Measurements from ENCODE around the gene HPGD. TPM values are rescaled to one million over a fixed set of nuclear protein-coding genes. Genes with fewer than 3 reads are reported as not detected.

The HPGD gene
- total RNA-seq, 1 donor from 2014 or later = 134 TPM

- no peak for DNase-seq (ENCODE audit: extremely low spot score in 2 of 2)
- Histone ChIP-seq H3K27me3 (no peaks in the 10 kb centered on the region), H3K4me3 (no peak overlapping the region), H3K36me3 (no peaks in the 10 kb centered on the region), H3K4me1 (peaks cover 5% of the 10 kb centered on the region), H3K27ac (no peak overlapping the region), H3K9me3 (no peaks in the 10 kb centered on the region)
- intact Hi-C loops (cut with DNase I) = no loop called here
- TF ChIP-seq POLR2A (IDR thresholded peaks at IDR 0.05) (no peak), POLR2AphosphoS5 (IDR thresholded peaks at IDR 0.05; ENCODE audit: insufficient read depth in 1 of 2, low read depth in 1 of 2) (no peak)
- TF ChIP-seq, protein P1, sequence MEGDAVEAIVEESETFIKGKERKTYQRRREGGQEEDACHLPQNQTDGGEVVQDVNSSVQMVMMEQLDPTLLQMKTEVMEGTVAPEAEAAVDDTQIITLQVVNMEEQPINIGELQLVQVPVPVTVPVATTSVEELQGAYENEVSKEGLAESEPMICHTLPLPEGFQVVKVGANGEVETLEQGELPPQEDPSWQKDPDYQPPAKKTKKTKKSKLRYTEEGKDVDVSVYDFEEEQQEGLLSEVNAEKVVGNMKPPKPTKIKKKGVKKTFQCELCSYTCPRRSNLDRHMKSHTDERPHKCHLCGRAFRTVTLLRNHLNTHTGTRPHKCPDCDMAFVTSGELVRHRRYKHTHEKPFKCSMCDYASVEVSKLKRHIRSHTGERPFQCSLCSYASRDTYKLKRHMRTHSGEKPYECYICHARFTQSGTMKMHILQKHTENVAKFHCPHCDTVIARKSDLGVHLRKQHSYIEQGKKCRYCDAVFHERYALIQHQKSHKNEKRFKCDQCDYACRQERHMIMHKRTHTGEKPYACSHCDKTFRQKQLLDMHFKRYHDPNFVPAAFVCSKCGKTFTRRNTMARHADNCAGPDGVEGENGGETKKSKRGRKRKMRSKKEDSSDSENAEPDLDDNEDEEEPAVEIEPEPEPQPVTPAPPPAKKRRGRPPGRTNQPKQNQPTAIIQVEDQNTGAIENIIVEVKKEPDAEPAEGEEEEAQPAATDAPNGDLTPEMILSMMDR (IDR thresholded peaks at IDR 0.05) = no peak
Observed at GRCh38 chr4:174555789-174556630, 33.7 kb upstream of the HPGD start.

DNA sequence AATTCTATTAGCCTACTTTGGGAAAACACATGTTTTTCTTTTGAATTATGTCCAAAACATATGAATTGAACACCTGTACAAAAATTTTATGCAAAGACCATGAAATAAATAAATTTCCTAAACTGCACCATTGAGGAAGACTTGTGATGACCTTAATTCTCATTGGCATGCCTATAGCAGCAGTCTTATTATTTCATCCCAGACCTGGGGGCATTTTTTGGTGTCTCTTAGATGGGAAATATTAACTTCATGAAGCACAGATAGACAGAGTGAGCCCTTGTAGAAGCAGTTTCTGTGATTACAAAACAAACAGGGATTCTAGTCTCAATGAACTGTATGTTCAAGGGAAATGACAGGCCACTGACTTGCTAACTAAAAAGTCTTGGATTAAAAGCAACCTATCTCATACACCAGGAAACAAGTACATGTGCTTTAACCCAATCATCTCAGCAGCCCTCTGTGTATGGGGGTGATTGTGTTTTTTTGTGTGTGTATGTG, 32.0 kb upstream of the HPGD start:
- no peak for DNase-seq (ENCODE audit: extremely low spot score in 2 of 2)
- TF ChIP-seq POLR2A (IDR thresholded peaks at IDR 0.05) = no peak
- TF ChIP-seq, protein P1 (IDR thresholded peaks at IDR 0.05) = no peak
- no peak for TF ChIP-seq POLR2AphosphoS5 (IDR thresholded peaks at IDR 0.05; ENCODE audit: insufficient read depth in 1 of 2, low read depth in 1 of 2)
- Histone ChIP-seq H3K27me3 (no peaks in the 10 kb centered on the region), H3K27ac (no peak overlapping the region), H3K4me1 (peaks cover 5% of the 10 kb centered on the region), H3K36me3 (no peaks in the 10 kb centered on the region), H3K4me3 (no peak overlapping the region), H3K9me3 (no peaks in the 10 kb centered on the region)
- intact Hi-C loops (cut with DNase I) = no loop called here

DNA sequence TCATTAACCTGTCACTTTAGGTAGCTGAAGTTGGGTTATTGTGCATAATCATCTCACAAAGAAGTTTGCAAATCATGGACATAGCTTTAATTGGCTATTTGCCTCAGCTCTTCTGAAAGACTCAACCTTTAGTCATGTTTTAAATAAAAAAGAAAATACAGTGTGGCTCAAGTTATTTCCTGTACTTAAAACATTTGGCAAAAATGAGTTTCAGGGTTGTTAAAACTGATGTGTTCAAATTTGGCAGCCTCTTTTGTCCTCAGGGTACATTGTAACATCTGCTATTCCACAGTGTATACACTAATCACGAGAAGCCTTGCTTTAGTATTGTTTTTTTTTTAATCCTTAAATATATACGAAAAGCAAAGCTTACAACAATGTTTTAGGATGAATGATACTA, 31.5 kb upstream of the HPGD start:
- H3K4me3 ChIP-seq = no peak overlapping the region
- H3K27me3 ChIP-seq = no peaks in the 10 kb centered on the region
- DNase-seq (ENCODE audit: extremely low spot score in 2 of 2) = no peak
- TF ChIP-seq, protein P1 (IDR thresholded peaks at IDR 0.05) = no peak
- TF ChIP-seq POLR2AphosphoS5 (IDR thresholded peaks at IDR 0.05; ENCODE audit: insufficient read depth in 1 of 2, low read depth in 1 of 2) = no peak
- no peak for TF ChIP-seq POLR2A (IDR thresholded peaks at IDR 0.05)
- H3K27ac ChIP-seq = no peak overlapping the region
- intact Hi-C loops (cut with DNase I) = no loop called here
- no peaks in the 10 kb centered on the region for H3K36me3 ChIP-seq
- no peaks in the 10 kb centered on the region for H3K9me3 ChIP-seq
- H3K4me1 ChIP-seq = peaks cover 5% of the 10 kb centered on the region

- no peak for DNase-seq (ENCODE audit: extremely low spot score in 2 of 2)
- intact Hi-C loops (cut with DNase I) = no loop called here
- TF ChIP-seq POLR2AphosphoS5 (IDR thresholded peaks at IDR 0.05; ENCODE audit: insufficient read depth in 1 of 2, low read depth in 1 of 2) (no peak), POLR2A (IDR thresholded peaks at IDR 0.05) (no peak)
- TF ChIP-seq, protein P1 (IDR thresholded peaks at IDR 0.05) = no peak
Observed at GRCh38 chr4:174553031-174553430, 30.7 kb upstream of the HPGD start.

GRCh38 chr4:174550541-174550940, 28.3 kb upstream of the HPGD start:
- H3K27me3 ChIP-seq = no peaks in the 10 kb centered on the region
- TF ChIP-seq POLR2A (IDR thresholded peaks at IDR 0.05) = no peak
- TF ChIP-seq, protein P1 (IDR thresholded peaks at IDR 0.05) = no peak
- TF ChIP-seq POLR2AphosphoS5 (IDR thresholded peaks at IDR 0.05; ENCODE audit: insufficient read depth in 1 of 2, low read depth in 1 of 2) = no peak
- H3K27ac ChIP-seq = no peak overlapping the region

More at GRCh38 chr4:174553031-174553430, 30.7 kb upstream of the HPGD start:
- Histone ChIP-seq H3K27me3 (no peaks in the 10 kb centered on the region), H3K9me3 (no peaks in the 10 kb centered on the region), H3K36me3 (no peaks in the 10 kb centered on the region), H3K4me1 (peaks cover 5% of the 10 kb centered on the region), H3K4me3 (no peak overlapping the region), H3K27ac (no peak overlapping the region)

More at GRCh38 chr4:174550541-174550940, 28.3 kb upstream of the HPGD start:
- Histone ChIP-seq H3K4me1 (peaks cover 5% of the 10 kb centered on the region), H3K4me3 (no peak overlapping the region), H3K9me3 (no peaks in the 10 kb centered on the region), H3K36me3 (no peaks in the 10 kb centered on the region)
- DNase-seq (ENCODE audit: extremely low spot score in 2 of 2) = no peak
- intact Hi-C loops (cut with DNase I) = no loop called here
